CD4-positive, alpha-beta memory T cell (primary cell): ENCODE data around the gene GRAMD1C. TPM values are rescaled to one million over a fixed set of nuclear protein-coding genes. Genes with fewer than 3 reads are reported as not detected.

Source experiments
- CTCF ChIA-PET: fragments of 350-600 bp; sonication (Branson Sonifier 250); formaldehyde crosslinking; loops from one replicate; lab custom pipeline; 2021; ENCODE audit warnings: inconsistent platforms; ENCODE audit not compliant: partially characterized antibody; lab: Charles Lee
- POLR2A ChIA-PET: fragments of 350-600 bp; sonication (Branson Sonifier 250); formaldehyde crosslinking; loops from one replicate; lab custom pipeline; 2021; ENCODE audit not compliant: partially characterized antibody; lab: Charles Lee
- DNase-seq, 5 donors: peaks; one replicate each; pipeline versions ENCODE4 v3.0.0 to v3.0.0-alpha.2; 2020 to 2022; ENCODE audit warnings: mixed read lengths in 1 of 5
- H3K27ac ChIP-seq: one replicate; pipeline ENCODE4 v1.7.0; 2013; ENCODE audit warnings: low read depth, low read length
- H3K27me3 ChIP-seq: 2 replicates; pipeline ENCODE4 v1.7.0; 2013; ENCODE audit warnings: mild to moderate bottlenecking, low read length, moderate library complexity; ENCODE audit not compliant: insufficient read depth
- H3K36me3 ChIP-seq: 2 replicates; pipeline ENCODE4 v1.7.0; 2013; ENCODE audit warnings: mild to moderate bottlenecking, low read length, moderate library complexity; ENCODE audit not compliant: insufficient read depth
- H3K4me1 ChIP-seq: 2 replicates; pipeline ENCODE4 v1.7.0; 2013; ENCODE audit warnings: mild to moderate bottlenecking, low read length, moderate library complexity; ENCODE audit not compliant: insufficient read depth
- H3K4me3 ChIP-seq, 2 donors: one replicate each; pipeline ENCODE4 v1.7.0; 2013; ENCODE audit warnings: low read length in 2 of 2, mild to moderate bottlenecking in 1 of 2
- H3K9me3 ChIP-seq, 2 donors: one replicate each; pipeline ENCODE4 v1.7.0; 2013; ENCODE audit warnings: low read length in 2 of 2, control low read depth in 1 of 2; ENCODE audit not compliant: control insufficient read depth in 1 of 2
- H3K27ac Mint-ChIP-seq, 7 donors: one replicate each; pipeline ENCODE4 v1.8.0; 2020 to 2021; ENCODE audit warnings: mixed read lengths in 7 of 7, mild to moderate bottlenecking in 6 of 7, inconsistent platforms in 3 of 7, moderate library complexity in 3 of 7
- H3K27me3 Mint-ChIP-seq, 2 donors: one replicate each; pipeline ENCODE4 v1.8.0; 2020 to 2021; ENCODE audit warnings: mixed read lengths in 2 of 2
- H3K36me3 Mint-ChIP-seq, 2 donors: one replicate each; pipeline ENCODE4 v1.8.0; 2020 to 2021; ENCODE audit warnings: mixed read lengths in 2 of 2, inconsistent platforms in 1 of 2, mild to moderate bottlenecking in 1 of 2
- H3K4me1 Mint-ChIP-seq, 4 donors: one replicate each; pipeline ENCODE4 v1.8.0; 2020 to 2021; ENCODE audit warnings: mixed read lengths in 4 of 4, mild to moderate bottlenecking in 1 of 4
- H3K4me3 Mint-ChIP-seq, 8 donors: one replicate each; pipeline ENCODE4 v1.8.0; 2020 to 2021; ENCODE audit warnings: mixed read lengths in 8 of 8, mild to moderate bottlenecking in 7 of 8, moderate library complexity in 6 of 8, inconsistent platforms in 3 of 8
- H3K9me3 Mint-ChIP-seq, 8 donors: one replicate each; pipeline ENCODE4 v1.8.0; 2020 to 2021; ENCODE audit warnings: mixed read lengths in 8 of 8, mild to moderate bottlenecking in 5 of 8, inconsistent platforms in 3 of 8, moderate library complexity in 1 of 8
- intact Hi-C: fragments of 100-400 bp; cut with micrococcal nuclease; formaldehyde crosslinking; loops from one replicate; pipeline ENCODE4 v1.15.1; 2023
- polyA plus RNA-seq, 2 donors: library from polyadenylated mRNA; unstranded; fragments of 300-500 nt; fragmentation: Illumina TruSeq; gene quantifications; one replicate each; pipeline ENCODE4 v1.2.3, GENCODE V29; 2021
- total RNA-seq, 2 experiments: library from RNA; stranded (reverse); gene quantifications; one replicate each; pipeline ENCODE4 v1.2.3, GENCODE V29; 2021

GRAMD1C gene
- total and polyA plus RNA-seq, 4 experiments from 2014 or later: 0.45 to 2.8 (median 2.6) TPM; not detected in 1

DNA sequence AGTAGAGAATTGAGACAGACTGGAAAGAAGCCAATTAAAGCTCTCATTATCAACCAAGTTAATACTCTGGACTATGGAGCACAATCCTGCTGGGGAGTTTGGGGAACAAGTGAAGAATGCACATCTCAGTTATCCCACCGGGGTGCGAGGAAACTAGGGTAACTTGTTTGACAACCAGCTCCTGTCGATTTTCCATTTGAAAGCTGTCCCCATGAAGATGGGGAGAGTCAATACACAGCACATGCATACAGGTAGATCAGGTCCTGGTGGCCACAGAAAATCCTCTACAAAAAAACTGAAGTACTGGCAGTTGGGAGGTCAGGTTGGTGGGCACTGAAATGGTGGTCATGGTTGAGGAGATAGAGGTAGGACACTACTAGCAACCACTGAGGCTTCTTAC lies 25.7 kb upstream of the GRAMD1C start:
- Mint-ChIP-seq H3K4me3 (no peak overlapping the region), H3K36me3 (peaks cover 20 to 29% of the 10 kb centered on the region in 2 donors), H3K27me3 (no peaks in the 10 kb centered on the region), H3K4me1 (no peaks in the 10 kb centered on the region), H3K9me3 (no peaks in the 10 kb centered on the region), H3K27ac (peak overlapping the region in 1 of 7 donors; percentile 2)
- DNase-seq: no peak
- no peaks in the 10 kb centered on the region for H3K9me3 ChIP-seq
- CTCF ChIA-PET: interaction anchor here (1.1 kb wide), 1 partner anchor 11 kb away, joined by 3 read pairs; no protein-coding TSS in a partner anchor
- no peaks in the 10 kb centered on the region for H3K27me3 ChIP-seq
- no peak overlapping the region for H3K4me3 ChIP-seq
- intact Hi-C loops: no loop called here
- POLR2A ChIA-PET: no interaction called here
- H3K27ac ChIP-seq: no peak overlapping the region
- no peaks in the 10 kb centered on the region for H3K4me1 ChIP-seq
- H3K36me3 ChIP-seq: peaks cover 7% of the 10 kb centered on the region

DNA sequence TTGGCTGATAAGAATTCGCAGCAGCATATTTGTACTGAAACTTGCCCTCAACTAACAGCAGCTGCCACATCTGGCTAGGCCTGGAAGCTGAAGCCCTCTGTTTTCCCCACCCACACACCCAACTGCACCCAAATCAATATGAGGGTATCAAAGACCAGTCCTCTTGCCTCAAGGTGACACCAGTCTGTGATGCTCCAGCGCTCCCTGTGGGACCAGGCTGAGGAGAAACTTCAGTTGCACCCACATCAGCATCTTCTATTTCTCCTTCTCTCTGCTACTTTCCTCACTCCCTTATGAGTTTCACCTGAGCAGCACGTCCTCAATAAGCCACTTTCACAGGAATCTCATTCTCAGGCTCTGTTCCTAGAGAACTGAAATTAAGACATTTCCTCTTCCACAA lies 18.7 kb upstream of the GRAMD1C start:
- Mint-ChIP-seq H3K9me3 (no peaks in the 10 kb centered on the region), H3K27me3 (no peaks in the 10 kb centered on the region), H3K4me3 (no peak overlapping the region), H3K4me1 (no peaks in the 10 kb centered on the region), H3K36me3 (no peaks in the 10 kb centered on the region), H3K27ac (no peak overlapping the region)
- intact Hi-C loops: no loop called here
- Histone ChIP-seq H3K4me3 (no peak overlapping the region), H3K27me3 (no peaks in the 10 kb centered on the region), H3K36me3 (no peaks in the 10 kb centered on the region), H3K9me3 (no peaks in the 10 kb centered on the region), H3K4me1 (no peaks in the 10 kb centered on the region), H3K27ac (no peak overlapping the region)
- ChIA-PET POLR2A (no interaction called here), CTCF (interaction anchor here (0.8 to 1.6 kb wide), 2 partner anchors 15 to 17 kb away, joined by 3 to 4 read pairs; no protein-coding TSS in a partner anchor)
- DNase-seq: no peak

DNA sequence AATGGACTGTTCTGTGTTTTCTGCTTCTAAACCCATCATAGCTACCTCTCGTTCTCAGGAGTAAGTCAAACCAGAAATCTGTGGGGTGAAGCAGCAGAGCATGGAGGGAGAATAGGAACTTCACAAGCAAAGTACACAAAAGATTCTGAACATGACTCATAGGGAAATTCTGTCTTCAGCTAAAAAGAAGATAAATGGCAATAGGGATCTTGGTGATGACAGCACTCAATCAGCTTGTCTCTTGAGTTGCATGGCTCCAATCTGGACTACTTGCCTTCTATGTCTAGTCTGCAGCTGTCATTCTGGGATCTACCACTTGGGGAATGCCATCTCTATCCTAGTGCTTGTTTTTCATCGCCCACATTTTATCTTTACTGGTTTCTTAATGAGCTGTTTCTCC lies 13.5 kb upstream of the GRAMD1C start:
- intact Hi-C loops: no loop called here
- H3K27ac Mint-ChIP-seq: no peak overlapping the region
- Histone ChIP-seq H3K4me3 (no peak overlapping the region), H3K27ac (no peak overlapping the region), H3K4me1 (peaks cover under 1% of the 10 kb centered on the region), H3K27me3 (no peaks in the 10 kb centered on the region), H3K9me3 (no peaks in the 10 kb centered on the region), H3K36me3 (no peaks in the 10 kb centered on the region)
- peaks cover 0 to 2% (median under 1%) of the 10 kb centered on the region in 4 donors for H3K4me1 Mint-ChIP-seq
- no peak for DNase-seq
- no peak overlapping the region for H3K4me3 Mint-ChIP-seq
- H3K9me3 Mint-ChIP-seq: peaks cover 0 to 3% (median 0%) of the 10 kb centered on the region in 8 donors
- ChIA-PET POLR2A (no interaction called here), CTCF (interaction anchor here (1.1 to 2.0 kb wide), 5 partner anchors 12 to 93 kb away, joined by 4 to 6 read pairs (median 4); partner anchors contain the start of gene GRAMD1C)
- no peaks in the 10 kb centered on the region for H3K27me3 Mint-ChIP-seq
- H3K36me3 Mint-ChIP-seq: no peaks in the 10 kb centered on the region

DNA sequence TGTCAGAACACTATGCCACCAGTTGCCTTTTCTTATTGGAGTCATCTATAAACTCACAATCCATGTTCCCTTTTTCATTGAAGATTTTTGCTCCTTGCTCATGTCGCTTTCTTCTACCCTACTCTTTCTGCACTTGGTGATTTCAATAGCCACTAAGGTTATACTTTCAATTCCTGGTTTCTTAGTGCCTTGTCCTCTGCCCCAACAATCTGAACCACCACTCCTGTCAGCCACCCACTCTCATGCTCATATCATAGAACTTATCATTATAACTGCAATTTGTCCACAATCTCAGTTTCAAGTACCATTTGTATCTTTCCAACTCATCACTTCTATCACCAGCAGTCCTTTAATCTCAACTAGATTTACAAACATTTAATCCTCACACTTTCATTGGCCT lies 10.0 kb upstream of the GRAMD1C start:
- ChIA-PET POLR2A (no interaction called here), CTCF (interaction anchor here (1.4 kb wide), 1 partner anchor 11 kb away, joined by 4 read pairs; no protein-coding TSS in a partner anchor)
- H3K4me1 Mint-ChIP-seq: peaks cover 1 to 12% (median 5%) of the 10 kb centered on the region in 4 donors
- DNase-seq: no peak
- Histone ChIP-seq H3K27ac (no peak overlapping the region), H3K4me1 (peaks cover 9% of the 10 kb centered on the region), H3K36me3 (no peaks in the 10 kb centered on the region), H3K4me3 (no peak overlapping the region), H3K27me3 (no peaks in the 10 kb centered on the region), H3K9me3 (peaks cover 0 to 3% of the 10 kb centered on the region in 2 donors)
- no peak overlapping the region for H3K4me3 Mint-ChIP-seq
- H3K36me3 Mint-ChIP-seq: peaks cover 2 to 3% of the 10 kb centered on the region in 2 donors
- H3K27me3 Mint-ChIP-seq: no peaks in the 10 kb centered on the region
- H3K27ac Mint-ChIP-seq: peak overlapping the region in 1 of 7 donors; percentile 18
- intact Hi-C loops: no loop called here
- H3K9me3 Mint-ChIP-seq: peaks cover 3 to 15% (median 10%) of the 10 kb centered on the region in 8 donors

DNA sequence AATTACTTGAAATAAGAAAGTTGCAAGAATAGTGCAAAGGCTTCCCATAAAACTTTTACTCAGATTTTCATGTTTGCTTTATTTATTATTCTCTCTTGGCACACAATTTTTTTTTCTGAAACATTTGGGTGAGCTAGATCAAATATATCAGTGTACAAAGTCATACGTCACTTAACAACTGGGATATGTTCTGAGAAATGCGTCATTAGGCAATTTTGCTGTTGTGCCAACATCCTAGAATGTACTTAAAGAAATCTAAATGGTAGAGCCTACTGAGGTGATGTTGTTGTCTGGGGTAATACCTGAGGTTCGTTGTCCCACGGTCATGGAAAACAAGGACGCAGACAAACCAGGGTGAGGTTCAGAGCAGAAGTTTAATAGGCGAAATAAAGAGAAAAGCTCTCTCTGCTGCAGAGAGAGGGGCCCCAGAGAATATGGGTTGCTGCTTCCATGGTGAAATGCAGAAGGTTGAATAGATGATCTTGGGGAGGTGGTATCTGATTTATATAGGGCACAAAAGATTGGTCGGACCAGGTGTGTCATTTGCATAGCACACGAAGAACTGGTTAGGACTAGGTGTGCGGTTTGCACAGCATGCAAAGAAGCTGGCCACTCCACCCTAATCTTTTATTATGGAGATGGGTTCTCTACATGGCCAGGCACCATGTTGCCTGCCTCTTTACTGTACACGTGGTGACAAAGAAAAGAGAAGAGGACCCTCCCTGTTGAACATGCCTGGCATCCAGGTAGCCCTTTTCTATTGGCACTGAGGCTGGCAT lies 8.8 kb upstream of the GRAMD1C start:
- no peaks in the 10 kb centered on the region for H3K27me3 Mint-ChIP-seq
- H3K36me3 Mint-ChIP-seq: peaks cover 2 to 3% of the 10 kb centered on the region in 2 donors
- peaks cover 3 to 15% (median 10%) of the 10 kb centered on the region in 8 donors for H3K9me3 Mint-ChIP-seq
- no peak overlapping the region for H3K27ac ChIP-seq
- H3K36me3 ChIP-seq: no peaks in the 10 kb centered on the region
- no peaks in the 10 kb centered on the region for H3K27me3 ChIP-seq
- ChIA-PET POLR2A (interaction anchor here (0.7 to 1.4 kb wide), 2 partner anchors 84 to 86 kb away, joined by 3 read pairs; partner anchors contain the start of gene NAA50), CTCF (interaction anchor here (0.8 to 1.6 kb wide), 2 partner anchors 15 to 16 kb away, joined by 3 to 6 read pairs; no protein-coding TSS in a partner anchor)
- H3K27ac Mint-ChIP-seq: peak overlapping the region in 2 of 7 donors; percentile 38 to 74
- intact Hi-C loops: no loop called here
- no peak for DNase-seq
- H3K4me1 Mint-ChIP-seq: peaks cover 1 to 12% (median 5%) of the 10 kb centered on the region in 4 donors
- no peak overlapping the region for H3K4me3 ChIP-seq
- H3K4me1 ChIP-seq: peaks cover 9% of the 10 kb centered on the region
- H3K9me3 ChIP-seq: peaks cover 0 to 3% of the 10 kb centered on the region in 2 donors
- no peak overlapping the region for H3K4me3 Mint-ChIP-seq

DNA sequence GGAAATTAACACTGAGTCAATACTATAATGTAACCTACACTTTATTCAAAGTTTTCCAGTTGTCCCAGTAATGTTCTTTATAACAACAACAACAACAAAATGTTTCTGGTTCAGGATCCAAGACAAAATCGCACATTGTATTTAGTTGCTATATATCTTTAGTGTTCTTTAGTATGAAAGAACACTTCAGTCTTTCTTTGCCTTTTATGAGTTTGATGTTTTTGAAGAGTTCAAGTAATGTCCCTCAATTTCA lies 7.6 kb upstream of the GRAMD1C start:
- H3K4me1 Mint-ChIP-seq: peaks cover 1 to 12% (median 5%) of the 10 kb centered on the region in 4 donors
- Histone ChIP-seq H3K4me1 (peaks cover 9% of the 10 kb centered on the region), H3K9me3 (peaks cover 0 to 3% of the 10 kb centered on the region in 2 donors), H3K36me3 (no peaks in the 10 kb centered on the region), H3K4me3 (no peak overlapping the region), H3K27ac (no peak overlapping the region), H3K27me3 (no peaks in the 10 kb centered on the region)
- H3K36me3 Mint-ChIP-seq: peaks cover 2 to 3% of the 10 kb centered on the region in 2 donors
- H3K27ac Mint-ChIP-seq: peak overlapping the region in 3 of 7 donors; percentile 58 to 76 (median 63)
- ChIA-PET CTCF (no interaction called here), POLR2A (interaction anchor here (0.6 to 1.4 kb wide), 2 partner anchors 85 to 383 kb away, joined by 3 read pairs; partner anchors contain the start of gene NAA50)
- peaks cover 3 to 15% (median 10%) of the 10 kb centered on the region in 8 donors for H3K9me3 Mint-ChIP-seq
- no peaks in the 10 kb centered on the region for H3K27me3 Mint-ChIP-seq
- intact Hi-C loops: no loop called here
- DNase-seq: no peak
- no peak overlapping the region for H3K4me3 Mint-ChIP-seq

DNA sequence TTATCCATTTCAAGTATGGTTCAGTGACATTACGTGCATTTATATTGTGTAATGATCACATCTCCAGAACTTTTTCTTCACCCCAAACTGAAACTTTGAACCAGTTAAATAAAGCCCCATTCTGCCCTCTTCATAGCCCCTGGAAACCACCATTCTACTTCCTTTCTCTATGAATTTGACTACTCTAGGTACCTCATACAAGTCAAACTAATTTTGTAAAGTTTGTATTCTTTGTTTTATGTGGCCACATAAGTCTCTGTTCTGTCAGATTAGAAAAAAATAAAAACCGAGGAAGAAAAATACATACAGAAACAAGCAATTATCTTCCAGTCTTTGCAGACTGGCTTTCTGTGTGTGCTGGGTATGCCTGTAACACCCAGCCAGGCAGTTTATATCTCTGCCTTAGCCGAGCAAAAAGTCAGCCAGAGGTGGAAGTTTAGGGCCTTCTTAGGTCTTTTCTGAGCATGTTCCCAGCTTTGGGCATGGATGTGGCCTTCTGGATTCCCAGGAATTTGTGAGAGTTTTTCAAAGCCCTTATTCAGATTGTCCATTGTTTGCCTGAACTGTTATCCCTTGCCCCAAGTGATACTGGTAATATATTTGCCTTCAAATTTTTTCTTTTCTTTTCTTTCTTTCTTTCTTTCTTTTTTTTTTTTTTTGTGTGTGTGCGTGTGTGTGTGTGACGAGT lies 6.0 kb upstream of the GRAMD1C start:
- Histone ChIP-seq H3K9me3 (peaks cover 0 to 3% of the 10 kb centered on the region in 2 donors), H3K27ac (no peak overlapping the region), H3K36me3 (no peaks in the 10 kb centered on the region), H3K4me3 (no peak overlapping the region), H3K4me1 (peaks cover 9% of the 10 kb centered on the region), H3K27me3 (no peaks in the 10 kb centered on the region)
- H3K4me1 Mint-ChIP-seq: peaks cover 1 to 12% (median 5%) of the 10 kb centered on the region in 4 donors
- H3K27ac Mint-ChIP-seq: no peak overlapping the region
- peaks cover 2 to 3% of the 10 kb centered on the region in 2 donors for H3K36me3 Mint-ChIP-seq
- H3K27me3 Mint-ChIP-seq: no peaks in the 10 kb centered on the region
- no peak overlapping the region for H3K4me3 Mint-ChIP-seq
- CTCF ChIA-PET: interaction anchor here (0.7 kb wide), 1 partner anchor 253 kb away, joined by 3 read pairs; no protein-coding TSS in a partner anchor
- POLR2A ChIA-PET: no interaction called here
- intact Hi-C loops: no loop called here
- no peak for DNase-seq
- peaks cover 3 to 15% (median 10%) of the 10 kb centered on the region in 8 donors for H3K9me3 Mint-ChIP-seq
